Lower lobe of right lung (tissue), 2 donors: Measurements from ENCODE around the gene LENG9. TPM values are rescaled to one million over a fixed set of nuclear protein-coding genes. Genes with fewer than 3 reads are reported as not detected.
A peak's percentile ranks its signal among the peaks of the same experiment; 100 is the strongest.

Source experiments
- ATAC-seq, 2 donors: fragments of 200-7000 bp; cut with Tn5 transposase; one replicate each; pipeline ENCODE4 v1.9.1; 2020 to 2022; ENCODE audit warnings: mild to moderate bottlenecking in 2 of 2, moderate library complexity in 2 of 2
- DNase-seq: peaks from one replicate; pipeline ENCODE4 v3.0.0-alpha.2; 2020
- H3K27ac ChIP-seq: fragments of 200-600 bp; one replicate; pipeline ENCODE4 v1.8.0; 2022
- H3K27me3 ChIP-seq: fragments of 200-600 bp; one replicate; pipeline ENCODE4 v1.8.0; 2022; ENCODE audit warnings: low read depth
- H3K36me3 ChIP-seq: fragments of 200-600 bp; one replicate; pipeline ENCODE4 v1.8.0; 2022; ENCODE audit warnings: mild to moderate bottlenecking
- H3K4me1 ChIP-seq: fragments of 200-600 bp; one replicate; pipeline ENCODE4 v1.8.0; 2022
- H3K4me3 ChIP-seq: fragments of 200-600 bp; one replicate; pipeline ENCODE4 v1.8.0; 2022; ENCODE audit warnings: mild to moderate bottlenecking
- H3K9me3 ChIP-seq: fragments of 200-600 bp; one replicate; pipeline ENCODE4 v1.8.0; 2022
- intact Hi-C: fragments of 100-400 bp; cut with DNase I; formaldehyde crosslinking; loops from one replicate; pipeline ENCODE4 v1.11.0; 2022
- total RNA-seq: library from RNA; stranded (reverse); fragmentation: NEBNext Ultra II Directional; extraction: Animal tissue kit (Norgen Biotek cat#: 25700); gene quantifications from one replicate; pipeline ENCODE4 v1.2.1, GENCODE V29; 2021
- TF ChIP-seq, protein P1 (sequence below): fragments of 200-600 bp; IDR thresholded peaks from one replicate; pipeline ENCODE4 v1.8.0; 2022; ENCODE audit warnings: antibody characterized with exemption, mild to moderate bottlenecking
- donor health status: DM: no; HTN: yes; CAD: no; lungs with severe emphysema.

LENG9 gene
- total RNA-seq, 1 donor from 2014 or later: 7.3 TPM

DNA sequence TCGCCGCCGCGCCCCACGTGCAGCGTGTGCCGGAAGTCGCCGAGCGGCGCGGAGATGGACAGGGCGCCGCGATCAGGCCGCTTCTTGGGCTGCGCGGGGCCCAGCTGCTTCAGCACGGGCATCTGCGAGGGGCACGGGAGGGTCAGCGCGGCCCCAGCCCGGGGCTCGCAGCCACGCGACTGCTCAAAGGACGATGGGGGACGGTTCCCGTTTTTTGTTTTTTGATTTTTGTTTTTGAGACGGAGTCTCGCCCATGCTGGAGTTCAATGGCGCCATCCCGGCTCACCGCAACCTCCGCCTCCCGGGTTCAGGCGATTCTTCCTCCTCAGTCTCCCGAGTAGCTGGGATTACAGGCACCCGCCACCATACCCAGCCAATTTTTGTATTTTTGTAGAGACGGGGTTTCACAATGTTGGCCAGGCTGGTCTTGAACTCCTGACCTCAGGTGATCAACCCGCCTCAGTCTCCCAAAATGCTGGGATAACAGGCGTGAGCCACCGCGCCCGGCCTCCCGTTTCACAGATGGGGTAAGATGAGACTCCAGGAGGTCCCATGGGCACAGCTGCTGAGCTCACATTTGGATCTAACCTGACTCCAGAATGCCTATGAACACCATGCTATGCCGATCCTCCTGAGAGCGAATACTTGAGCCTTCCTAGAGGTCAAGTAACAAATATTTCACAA lies 2.0 kb upstream of the LENG9 start:
- peaks cover 17% of the 10 kb centered on the region for H3K27me3 ChIP-seq
- peaks cover 53% of the 10 kb centered on the region for H3K4me1 ChIP-seq
- DNase-seq (peak; percentile 52), ATAC-seq (no peak)
- H3K4me3 ChIP-seq: no peak overlapping the region
- no peak overlapping the region for H3K27ac ChIP-seq
- intact Hi-C loops: no loop called here
- TF ChIP-seq, protein P1, sequence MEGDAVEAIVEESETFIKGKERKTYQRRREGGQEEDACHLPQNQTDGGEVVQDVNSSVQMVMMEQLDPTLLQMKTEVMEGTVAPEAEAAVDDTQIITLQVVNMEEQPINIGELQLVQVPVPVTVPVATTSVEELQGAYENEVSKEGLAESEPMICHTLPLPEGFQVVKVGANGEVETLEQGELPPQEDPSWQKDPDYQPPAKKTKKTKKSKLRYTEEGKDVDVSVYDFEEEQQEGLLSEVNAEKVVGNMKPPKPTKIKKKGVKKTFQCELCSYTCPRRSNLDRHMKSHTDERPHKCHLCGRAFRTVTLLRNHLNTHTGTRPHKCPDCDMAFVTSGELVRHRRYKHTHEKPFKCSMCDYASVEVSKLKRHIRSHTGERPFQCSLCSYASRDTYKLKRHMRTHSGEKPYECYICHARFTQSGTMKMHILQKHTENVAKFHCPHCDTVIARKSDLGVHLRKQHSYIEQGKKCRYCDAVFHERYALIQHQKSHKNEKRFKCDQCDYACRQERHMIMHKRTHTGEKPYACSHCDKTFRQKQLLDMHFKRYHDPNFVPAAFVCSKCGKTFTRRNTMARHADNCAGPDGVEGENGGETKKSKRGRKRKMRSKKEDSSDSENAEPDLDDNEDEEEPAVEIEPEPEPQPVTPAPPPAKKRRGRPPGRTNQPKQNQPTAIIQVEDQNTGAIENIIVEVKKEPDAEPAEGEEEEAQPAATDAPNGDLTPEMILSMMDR: no peak
- peaks cover 17% of the 10 kb centered on the region for H3K36me3 ChIP-seq
- no peaks in the 10 kb centered on the region for H3K9me3 ChIP-seq

DNA sequence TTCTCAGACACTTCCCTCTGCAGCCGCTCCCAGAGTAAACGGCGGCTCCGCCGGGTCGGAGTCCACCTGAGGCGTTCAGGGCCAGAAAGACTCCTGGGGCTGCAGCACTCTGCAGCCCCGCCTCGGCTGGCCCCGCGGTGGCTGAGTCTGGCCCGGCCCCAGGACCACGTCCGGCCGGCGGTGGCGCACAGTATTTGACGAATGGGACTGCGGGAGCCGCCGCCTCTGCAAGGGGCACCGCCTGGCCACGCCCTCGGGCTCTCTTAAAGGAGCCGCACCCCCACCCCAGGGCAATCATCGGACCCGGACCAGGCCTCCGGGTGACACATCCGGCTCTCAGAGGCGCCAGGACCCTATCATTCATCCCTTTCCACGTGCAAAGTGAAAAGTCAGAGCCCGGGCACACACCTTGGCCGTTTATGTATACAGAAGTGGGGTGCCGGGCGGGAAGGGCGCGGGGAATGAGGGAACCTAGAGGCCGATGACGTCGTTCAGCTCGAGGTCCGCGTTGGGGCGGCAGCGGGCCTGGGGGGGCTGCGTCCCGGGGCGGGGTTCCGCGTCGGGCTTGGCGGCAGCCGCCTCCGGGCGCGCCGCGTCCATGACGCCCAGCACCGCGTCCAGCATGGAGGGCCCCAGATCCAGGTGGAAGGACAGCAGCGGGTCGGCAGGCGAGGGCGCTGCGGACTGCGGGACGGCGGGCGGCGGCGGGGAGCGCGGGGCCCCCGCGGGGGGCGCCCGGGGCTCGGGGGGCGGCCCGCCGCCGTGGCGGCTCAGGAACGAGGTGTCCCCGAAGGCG lies 1.2 kb upstream of the LENG9 start:
- TF ChIP-seq, protein P1: no peak
- peak overlapping the region; percentile 98 for H3K27ac ChIP-seq
- ATAC-seq (peak; percentile 81 to 84), DNase-seq (peak; percentile 97)
- H3K4me3 ChIP-seq: peak overlapping the region; percentile 75
- intact Hi-C loops: no loop called here
- no peaks in the 10 kb centered on the region for H3K9me3 ChIP-seq
- H3K36me3 ChIP-seq: peaks cover 25% of the 10 kb centered on the region
- H3K27me3 ChIP-seq: peaks cover 10% of the 10 kb centered on the region
- peaks cover 53% of the 10 kb centered on the region for H3K4me1 ChIP-seq

DNA sequence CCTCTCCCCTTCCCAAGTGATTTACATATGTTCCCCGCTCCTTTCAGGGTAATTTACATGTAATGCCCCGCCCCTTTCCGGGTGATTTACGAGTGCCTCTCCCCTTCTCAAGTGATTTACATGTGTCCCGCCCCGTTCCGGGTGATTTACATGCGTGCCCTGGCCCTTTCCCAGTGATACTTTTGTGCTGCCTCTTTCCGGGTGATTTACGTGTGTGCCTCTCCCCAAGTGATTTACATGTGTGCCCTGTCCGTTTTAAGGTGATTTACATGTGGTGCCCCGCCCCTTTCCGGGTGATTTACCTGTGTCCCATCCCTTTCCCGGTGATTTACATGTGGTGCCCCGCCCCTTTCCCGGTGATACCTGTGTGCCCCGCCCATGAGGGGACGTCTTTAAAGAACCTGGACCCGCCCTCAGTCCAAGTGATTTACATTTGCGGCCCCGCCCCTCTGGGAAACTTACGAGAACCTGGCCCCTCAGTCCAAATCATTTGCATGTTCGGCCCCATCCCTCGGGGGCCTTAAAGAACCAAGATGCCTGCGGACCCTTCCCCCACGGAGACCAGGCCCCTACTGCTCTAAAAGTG lies 559 bp upstream of the LENG9 start:
- H3K4me3 ChIP-seq: peak overlapping the region; percentile 75
- peaks cover 32% of the 10 kb centered on the region for H3K36me3 ChIP-seq
- DNase-seq (peak; percentile 96), ATAC-seq (peak; percentile 83)
- no peaks in the 10 kb centered on the region for H3K9me3 ChIP-seq
- H3K27ac ChIP-seq: peak overlapping the region; percentile 98
- peaks cover 53% of the 10 kb centered on the region for H3K4me1 ChIP-seq
- intact Hi-C loops: no loop called here
- TF ChIP-seq, protein P1: no peak
- H3K27me3 ChIP-seq: peaks cover 3% of the 10 kb centered on the region

DNA sequence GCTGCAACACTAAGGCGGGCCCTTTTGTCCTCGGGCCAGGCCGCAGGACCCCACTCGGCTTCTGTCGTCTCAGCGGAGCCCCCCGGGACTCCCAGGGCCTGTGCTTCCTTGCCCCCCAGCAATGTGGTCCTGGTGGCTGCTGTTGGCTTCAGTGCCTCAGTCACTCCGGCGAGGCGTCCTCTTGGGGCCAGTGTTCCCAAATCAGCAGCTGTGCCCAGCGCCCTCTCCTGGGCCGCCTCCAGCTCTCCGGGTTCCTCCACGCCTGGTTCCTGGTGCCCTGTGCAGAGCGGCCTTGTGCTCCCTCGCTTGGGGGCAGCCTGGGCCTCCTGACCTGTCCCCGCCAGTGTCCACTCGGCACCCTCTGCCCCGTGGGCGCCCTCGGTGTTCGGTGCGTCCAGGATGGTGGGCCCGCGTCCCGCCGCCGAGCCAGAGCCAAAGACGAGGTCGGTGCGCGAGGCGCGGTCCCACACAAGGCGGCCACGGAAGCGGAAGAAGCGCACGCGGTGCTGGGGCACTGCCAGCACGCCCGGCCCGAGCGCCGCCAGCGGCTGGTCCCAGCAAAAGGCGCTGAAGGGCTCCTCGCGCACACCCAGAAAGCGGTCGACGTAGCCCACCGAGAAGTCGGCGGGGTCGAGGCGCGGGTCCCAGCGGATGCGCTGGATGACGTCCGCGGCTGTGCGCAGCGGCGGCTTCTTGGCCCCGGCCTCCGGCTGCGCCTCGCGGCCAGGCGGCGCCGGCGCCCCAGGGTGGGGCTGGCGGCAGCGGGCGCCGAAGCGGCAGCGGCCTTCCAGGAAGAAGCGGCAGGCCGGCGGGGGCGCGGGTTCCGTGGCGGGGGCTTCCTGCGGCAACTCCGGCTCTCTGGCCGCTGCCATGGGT lies 685 bp downstream of the LENG9 start:
- TF ChIP-seq, protein P1: peak; percentile 36
- peak; percentile 88 for DNase-seq
- intact Hi-C loops: no loop called here
- no peaks in the 10 kb centered on the region for H3K9me3 ChIP-seq
- peaks cover 52% of the 10 kb centered on the region for H3K4me1 ChIP-seq
- H3K27ac ChIP-seq: peak overlapping the region; percentile 98
- no peaks in the 10 kb centered on the region for H3K27me3 ChIP-seq
- peaks cover 44% of the 10 kb centered on the region for H3K36me3 ChIP-seq
- H3K4me3 ChIP-seq: peak overlapping the region; percentile 75
- peak; percentile 34 for ATAC-seq
